ENCODE data around the gene MARK1. TPM values are rescaled to one million over a fixed set of nuclear protein-coding genes. Genes with fewer than 3 reads are reported as not detected.

The MARK1 gene
- total RNA-seq, 1 experiment from 2014 or later = 17.8 TPM

DNA sequence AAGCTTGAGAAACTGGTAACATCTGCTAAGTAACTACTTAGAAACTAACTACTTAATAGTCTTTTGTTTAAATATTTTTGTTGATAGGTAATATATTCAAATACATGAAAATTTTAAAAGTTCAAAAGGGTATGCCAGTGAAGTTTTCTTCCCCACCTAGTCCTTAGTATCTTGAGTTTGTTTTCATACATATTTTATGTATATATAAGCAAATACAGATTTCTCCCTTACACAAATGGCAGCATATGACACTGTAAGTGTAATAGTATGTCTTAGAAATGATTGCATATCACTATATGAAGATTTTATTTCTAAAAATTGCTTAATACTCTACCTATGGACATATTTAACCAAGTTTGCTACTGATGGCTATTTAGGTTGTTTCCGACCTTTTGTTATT lies 38.9 kb downstream of the MARK1 start:
- H2BK20ac ChIP-seq (ENCODE audit: low read depth, low read length, poor library complexity, severe bottlenecking) = no peak overlapping the region
- H3K4me1 ChIP-seq (ENCODE audit: insufficient read depth, low read length) = peaks cover 3% of the 10 kb centered on the region; the same call in 1 of the 2 replicates
- TF ChIP-seq, protein P1, sequence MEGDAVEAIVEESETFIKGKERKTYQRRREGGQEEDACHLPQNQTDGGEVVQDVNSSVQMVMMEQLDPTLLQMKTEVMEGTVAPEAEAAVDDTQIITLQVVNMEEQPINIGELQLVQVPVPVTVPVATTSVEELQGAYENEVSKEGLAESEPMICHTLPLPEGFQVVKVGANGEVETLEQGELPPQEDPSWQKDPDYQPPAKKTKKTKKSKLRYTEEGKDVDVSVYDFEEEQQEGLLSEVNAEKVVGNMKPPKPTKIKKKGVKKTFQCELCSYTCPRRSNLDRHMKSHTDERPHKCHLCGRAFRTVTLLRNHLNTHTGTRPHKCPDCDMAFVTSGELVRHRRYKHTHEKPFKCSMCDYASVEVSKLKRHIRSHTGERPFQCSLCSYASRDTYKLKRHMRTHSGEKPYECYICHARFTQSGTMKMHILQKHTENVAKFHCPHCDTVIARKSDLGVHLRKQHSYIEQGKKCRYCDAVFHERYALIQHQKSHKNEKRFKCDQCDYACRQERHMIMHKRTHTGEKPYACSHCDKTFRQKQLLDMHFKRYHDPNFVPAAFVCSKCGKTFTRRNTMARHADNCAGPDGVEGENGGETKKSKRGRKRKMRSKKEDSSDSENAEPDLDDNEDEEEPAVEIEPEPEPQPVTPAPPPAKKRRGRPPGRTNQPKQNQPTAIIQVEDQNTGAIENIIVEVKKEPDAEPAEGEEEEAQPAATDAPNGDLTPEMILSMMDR (conservative IDR thresholded peaks at IDR 0.05) = no peak
- no peak overlapping the region for H3K56ac ChIP-seq (ENCODE audit: insufficient read length, low read depth, low read length)
- no peaks in the 10 kb centered on the region for H3K23me2 ChIP-seq (ENCODE audit: insufficient read length, low read depth, low read length, poor library complexity, severe bottlenecking)
- H4K91ac ChIP-seq (ENCODE audit: insufficient read length, low read depth, low read length) = no peak overlapping the region
- H3K79me1 ChIP-seq (ENCODE audit: insufficient read depth, low read depth, low read length, poor library complexity, severe bottlenecking) = peaks cover 10% of the 10 kb centered on the region
- no peak overlapping the region for H4K5ac ChIP-seq (ENCODE audit: insufficient read length, low read depth, low read length)
- no peak overlapping the region for H3K27ac ChIP-seq (ENCODE audit: insufficient read length, low read depth, low read length)
- no peak overlapping the region for H3T11ph ChIP-seq (ENCODE audit: low read length)
- H3K27ac Mint-ChIP-seq = no peak overlapping the region
- H3K14ac ChIP-seq (ENCODE audit: insufficient read depth, low read length) = no peak overlapping the region
- peaks cover 16 to 21% of the 10 kb centered on the region in 2 experiments for H3K4me1 Mint-ChIP-seq
- H2BK15ac ChIP-seq (ENCODE audit: low read depth, low read length) = no peak overlapping the region
- no peak overlapping the region for H3K9ac ChIP-seq (ENCODE audit: extremely low read depth, insufficient read length, low read length)
- no peak overlapping the region for H2BK5ac ChIP-seq (ENCODE audit: insufficient read length, low read length)
- no peak overlapping the region for H3K4me3 Mint-ChIP-seq
- no peak overlapping the region for H2BK120ac ChIP-seq (ENCODE audit: low read depth, low read length, poor library complexity, severe bottlenecking)
- H3K27me3 Mint-ChIP-seq (ENCODE audit: low read depth) = no peaks in the 10 kb centered on the region
- no CpG with 5 or more reads among the region's 1 CpG for WGBS (ENCODE audit: extremely low coverage, insufficient read length, low lambda C conversion rate)
- H4K8ac ChIP-seq (replicated peaks; ENCODE audit: insufficient read length, low read depth, low read length) = no peak overlapping the region
- H3K9me3 Mint-ChIP-seq = 0 out of 5 replicates have a peak, but pooled peaks cover 0 to 2% of the 10 kb centered on the region in 2 experiments
- peaks cover 0 to 5% (median 4%) of the 10 kb centered on the region in 3 experiments; a peak in 4 of 7 replicates for H3K36me3 Mint-ChIP-seq (ENCODE audit: insufficient read depth in 1 of 3, low read depth in 3 of 3)
- H3K18ac ChIP-seq (ENCODE audit: insufficient read length, low read depth, low read length) = no peak overlapping the region
- H3K27me3 ChIP-seq (ENCODE audit: insufficient read depth, low read length) = no peaks in the 10 kb centered on the region
- no peaks in the 10 kb centered on the region for H4K20me1 ChIP-seq (ENCODE audit: control insufficient read depth, insufficient read depth, insufficient read length)
- DNase-seq = no peak
- H3K4me2 ChIP-seq (ENCODE audit: insufficient read depth, insufficient read length, low read length) = no peak overlapping the region
- peaks cover 3% of the 10 kb centered on the region; the same call in 1 of the 2 replicates for H3K79me2 ChIP-seq (ENCODE audit: insufficient read depth, low read length)
- H3K4ac ChIP-seq (ENCODE audit: low read depth, low read length) = no peak overlapping the region
- H2AFZ ChIP-seq (ENCODE audit: low read length) = no peak overlapping the region
- no peak overlapping the region for H3K23ac ChIP-seq (ENCODE audit: insufficient read length, low read depth, low read length)
- H3K9me3 ChIP-seq (ENCODE audit: control insufficient read depth, low read depth, low read length) = no peaks in the 10 kb centered on the region
- H2AK5ac ChIP-seq (ENCODE audit: insufficient read length, low read length) = no peak overlapping the region
- H2BK12ac ChIP-seq (ENCODE audit: insufficient read length, low read depth, low read length) = no peak overlapping the region
